Mesenchymal stem cell (in vitro differentiated cells and primary cell): Measurements from ENCODE around the gene OR10T2.

Experiments
- DNase-seq: peaks from one replicate; pipeline ENCODE4 v3.0.0-alpha.2; 2013
- H2AFZ ChIP-seq: one replicate; pipeline ENCODE4 v1.6.1; 2013; ENCODE audit warnings: low read depth, mild to moderate bottlenecking, control low read depth, inconsistent platforms, low read length, moderate library complexity
- H2AK5ac ChIP-seq: 2 replicates; pipeline ENCODE4 v1.6.1; 2013; ENCODE audit warnings: low read length, moderate library complexity, mild to moderate bottlenecking, inconsistent platforms; ENCODE audit not compliant: severe bottlenecking
- H2BK120ac ChIP-seq: one replicate; pipeline ENCODE4 v1.6.1; 2013; ENCODE audit warnings: low read depth, mild to moderate bottlenecking, inconsistent platforms, low read length, moderate library complexity
- H2BK12ac ChIP-seq, 2 experiments: one replicate each; pipeline ENCODE4 v1.6.1; 2013; ENCODE audit warnings: inconsistent platforms in 2 of 2, low read length in 2 of 2, mild to moderate bottlenecking in 2 of 2, moderate library complexity in 2 of 2, control low read depth in 1 of 2
- H2BK15ac ChIP-seq: one replicate; pipeline ENCODE4 v1.6.1; 2013; ENCODE audit warnings: mild to moderate bottlenecking, low read depth, inconsistent platforms; ENCODE audit not compliant: poor library complexity, severe bottlenecking
- H2BK5ac ChIP-seq: 2 replicates; pipeline ENCODE4 v1.6.1; 2013; ENCODE audit warnings: low read depth, mild to moderate bottlenecking, low read length, control low read depth, inconsistent platforms; ENCODE audit not compliant: poor library complexity, severe bottlenecking
- H3K14ac ChIP-seq, 2 experiments: one replicate each; pipeline ENCODE4 v1.6.1; 2013; ENCODE audit warnings: inconsistent platforms in 2 of 2, low read length in 2 of 2, control low read depth in 1 of 2, mild to moderate bottlenecking in 1 of 2, moderate library complexity in 1 of 2
- H3K18ac ChIP-seq, 2 experiments: one replicate each; pipeline ENCODE4 v1.6.1; 2013; ENCODE audit warnings: inconsistent platforms in 2 of 2, low read length in 2 of 2, control low read depth in 1 of 2, low read depth in 1 of 2, mild to moderate bottlenecking in 1 of 2
- H3K23ac ChIP-seq, 2 experiments: one replicate each; pipeline ENCODE4 v1.6.1; 2013; ENCODE audit warnings: inconsistent platforms in 2 of 2, low read length in 2 of 2, mild to moderate bottlenecking in 2 of 2, moderate library complexity in 2 of 2, control low read depth in 1 of 2
- H3K27ac ChIP-seq: 2 replicates; pipeline ENCODE4 v1.5.1; 2013; ENCODE audit warnings: mild to moderate bottlenecking, moderate library complexity, low read length, control low read depth, inconsistent platforms; ENCODE audit not compliant: poor library complexity, severe bottlenecking
- H3K27me3 ChIP-seq, 2 experiments: 2 replicates each; pipeline versions ENCODE4 v1.6.1 to v1.7.0; 2013; ENCODE audit warnings: low read length in 2 of 2, mild to moderate bottlenecking in 2 of 2, moderate library complexity in 2 of 2, control low read depth in 1 of 2, inconsistent platforms in 1 of 2; ENCODE audit not compliant: control insufficient read depth in 1 of 2, insufficient read depth in 1 of 2
- H3K36me3 ChIP-seq, 2 experiments: 2 replicates each; pipeline versions ENCODE4 v1.6.1 to v1.7.0; 2013; ENCODE audit warnings: low read length in 2 of 2, control low read depth in 1 of 2, inconsistent platforms in 1 of 2, low read depth in 1 of 2, mild to moderate bottlenecking in 1 of 2; ENCODE audit not compliant: insufficient read depth in 2 of 2, control insufficient read depth in 1 of 2
- H3K4ac ChIP-seq, 2 experiments: one replicate each; pipeline ENCODE4 v1.6.1; 2013; ENCODE audit warnings: inconsistent platforms in 2 of 2, low read length in 2 of 2, mild to moderate bottlenecking in 2 of 2, moderate library complexity in 2 of 2, control low read depth in 1 of 2, low read depth in 1 of 2
- H3K4me1 ChIP-seq: 2 replicates; pipeline ENCODE4 v1.6.1; 2013; ENCODE audit warnings: low read depth, low read length, control low read depth; ENCODE audit not compliant: control insufficient read depth, insufficient read depth
- H3K4me2 ChIP-seq: 2 replicates; pipeline ENCODE4 v1.6.1; 2013; ENCODE audit warnings: low read length, mild to moderate bottlenecking, inconsistent platforms; ENCODE audit not compliant: poor library complexity, severe bottlenecking
- H3K4me3 ChIP-seq, 2 experiments: 2 replicates each; pipeline versions ENCODE4 v1.5.1 to v1.7.0; 2013; ENCODE audit warnings: low read length in 2 of 2, mild to moderate bottlenecking in 2 of 2, control low read depth in 1 of 2, low read depth in 1 of 2; ENCODE audit not compliant: insufficient read depth in 1 of 2
- H3K79me1 ChIP-seq: replicated peaks from 2 replicates; pipeline ENCODE4 v1.6.1; 2013; ENCODE audit warnings: mild to moderate bottlenecking, control low read depth, low read length, inconsistent platforms; ENCODE audit not compliant: poor library complexity, severe bottlenecking
- H3K9ac ChIP-seq: 2 replicates; pipeline ENCODE4 v1.7.0; 2013; ENCODE audit warnings: mild to moderate bottlenecking, low read length, moderate library complexity
- H3K9me3 ChIP-seq: 2 replicates; pipeline ENCODE4 v1.7.0; 2013; ENCODE audit warnings: mild to moderate bottlenecking, low read length; ENCODE audit not compliant: control insufficient read depth
- H4K8ac ChIP-seq: one replicate; pipeline ENCODE4 v1.6.1; 2013; ENCODE audit warnings: inconsistent platforms, mild to moderate bottlenecking, low read length, moderate library complexity
- H4K91ac ChIP-seq: one replicate; pipeline ENCODE4 v1.6.1; 2013; ENCODE audit warnings: mild to moderate bottlenecking, low read length, inconsistent platforms
- WGBS: methylation state at CpG from one replicate; pipeline ENCODE4 v1.1.7; 2013; ENCODE audit warnings: mixed read lengths; 5-methylcytosine and 5-hydroxymethylcytosine counted together

The OR10T2 gene

GRCh38 chr1:158393476-158393875 lies 5.8 kb downstream of the OR10T2 start:
- Histone ChIP-seq H2BK5ac (no peak overlapping the region), H3K27ac (no peak overlapping the region), H3K4me3 (no peak overlapping the region), H2BK12ac (no peak overlapping the region), H3K14ac (no peak overlapping the region), H4K91ac (no peak overlapping the region), H2AK5ac (no peak overlapping the region), H2BK120ac (no peak overlapping the region), H3K18ac (no peak overlapping the region), H3K27me3 (no peaks in the 10 kb centered on the region), H2AFZ (no peak overlapping the region), H4K8ac (no peak overlapping the region), H3K4me1 (no peaks in the 10 kb centered on the region), H3K23ac (no peak overlapping the region), H3K9ac (no peak overlapping the region), H3K36me3 (no peaks in the 10 kb centered on the region), H3K9me3 (no peaks in the 10 kb centered on the region), H3K4me2 (no peak overlapping the region), H3K79me1 (no peaks in the 10 kb centered on the region), H2BK15ac (no peak overlapping the region), H3K4ac (no peak overlapping the region)
- WGBS: no CpG with 5 or more reads among the region's 5 CpGs
- no peak for DNase-seq

DNA sequence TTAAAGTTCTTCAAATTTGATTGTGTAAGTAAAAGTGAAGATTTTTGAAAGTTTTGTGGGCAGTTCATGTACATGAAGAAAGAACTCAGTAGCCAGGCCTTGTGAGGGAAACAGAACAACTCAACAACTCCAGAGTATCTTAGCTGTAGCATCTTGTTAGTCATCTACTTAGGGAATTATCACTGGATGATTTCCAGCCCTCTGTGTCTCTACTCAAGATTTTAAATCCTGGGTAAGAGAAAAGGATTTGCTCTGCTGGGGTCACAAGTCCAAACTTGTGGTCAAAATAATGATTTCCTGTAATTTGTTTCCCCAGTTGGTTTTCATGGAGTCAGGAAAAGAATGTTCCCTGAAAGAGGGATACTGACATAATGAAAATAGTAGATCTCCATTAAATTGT lies 8.2 kb downstream of the OR10T2 start:
- DNase-seq: no peak
- no peak overlapping the region for H2AK5ac ChIP-seq

GRCh38 chr1:158390331-158390730 lies 8.9 kb downstream of the OR10T2 start:
- no peak for DNase-seq
- Histone ChIP-seq H3K9ac (no peak overlapping the region), H2AK5ac (no peak overlapping the region), H4K91ac (no peak overlapping the region), H3K9me3 (no peaks in the 10 kb centered on the region), H3K27me3 (no peaks in the 10 kb centered on the region), H2BK15ac (no peak overlapping the region), H2AFZ (no peak overlapping the region), H3K4ac (no peak overlapping the region), H3K23ac (no peak overlapping the region), H3K18ac (no peak overlapping the region), H2BK5ac (no peak overlapping the region), H2BK120ac (no peak overlapping the region), H3K27ac (no peak overlapping the region), H2BK12ac (no peak overlapping the region), H3K79me1 (no peaks in the 10 kb centered on the region), H3K4me2 (no peak overlapping the region), H4K8ac (no peak overlapping the region), H3K14ac (no peak overlapping the region), H3K4me3 (no peak overlapping the region), H3K36me3 (no peaks in the 10 kb centered on the region), H3K4me1 (no peaks in the 10 kb centered on the region)
- WGBS: no CpG with 5 or more reads among the region's 1 CpG

More for the DNA sequence above, 8.2 kb downstream of the OR10T2 start:
- Histone ChIP-seq H3K4me3 (no peak overlapping the region), H3K27ac (no peak overlapping the region), H2BK12ac (no peak overlapping the region), H3K79me1 (no peaks in the 10 kb centered on the region), H3K9me3 (no peaks in the 10 kb centered on the region), H3K9ac (no peak overlapping the region), H3K4ac (no peak overlapping the region), H2BK120ac (no peak overlapping the region), H4K8ac (no peak overlapping the region), H3K27me3 (no peaks in the 10 kb centered on the region), H3K4me1 (no peaks in the 10 kb centered on the region), H2BK5ac (no peak overlapping the region), H2AFZ (no peak overlapping the region), H4K91ac (no peak overlapping the region), H3K4me2 (no peak overlapping the region), H3K14ac (no peak overlapping the region), H2BK15ac (no peak overlapping the region), H3K23ac (no peak overlapping the region), H3K18ac (no peak overlapping the region), H3K36me3 (no peaks in the 10 kb centered on the region)

DNA sequence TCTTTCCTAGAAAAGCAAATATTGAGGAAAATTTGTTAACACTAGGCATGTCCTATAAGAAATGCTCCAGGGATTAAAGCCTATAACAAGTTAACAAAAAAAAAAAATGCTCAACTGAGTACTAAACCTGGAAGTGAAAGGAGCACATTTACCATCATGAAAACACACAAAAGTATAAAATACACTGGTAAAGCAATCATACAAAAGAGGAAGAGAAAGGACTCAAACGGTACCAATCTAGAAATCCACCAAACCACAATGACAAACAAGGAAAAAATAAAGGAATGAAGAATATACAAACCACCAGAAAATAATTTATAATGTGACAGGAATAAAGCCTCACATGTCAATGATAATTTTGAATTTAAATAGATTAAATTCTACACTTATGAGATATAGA lies 24.4 kb downstream of the OR10T2 start:
- Histone ChIP-seq H2BK120ac (no peak overlapping the region), H3K4ac (no peak overlapping the region), H2BK12ac (no peak overlapping the region), H3K14ac (no peak overlapping the region), H3K4me3 (no peak overlapping the region), H3K9ac (no peak overlapping the region), H2AK5ac (no peak overlapping the region), H4K8ac (no peak overlapping the region), H3K36me3 (no peaks in the 10 kb centered on the region), H3K18ac (no peak overlapping the region), H2AFZ (no peak overlapping the region), H3K27me3 (no peaks in the 10 kb centered on the region), H3K4me2 (no peak overlapping the region), H3K27ac (no peak overlapping the region), H3K23ac (no peak overlapping the region), H3K9me3 (peaks cover 4% of the 10 kb centered on the region), H3K79me1 (no peaks in the 10 kb centered on the region), H4K91ac (no peak overlapping the region), H2BK15ac (no peak overlapping the region), H3K4me1 (no peaks in the 10 kb centered on the region), H2BK5ac (no peak overlapping the region)
- WGBS: no CpG with 5 or more reads among the region's 1 CpG
- no peak for DNase-seq
